Measurements from ENCODE around the gene RFC5. TPM values are rescaled to one million over a fixed set of nuclear protein-coding genes. Genes with fewer than 3 reads are reported as not detected.
"Not testable (repeated sequence)": the region's sequence is repeated elsewhere in the genome, so short reads cannot be mapped to it uniquely, and the experiment has no call there.

RFC5 gene
- polyA plus RNA-seq, 3 donors, result 35.7 to 40.8 (median 37.6) TPM

- DNase-seq (ENCODE audit: extremely low read depth in 1 of 11, low read depth in 9 of 11, low spot score in 4 of 11), result no peak
Observed at GRCh38 chr12:117998719-117999118, 17.8 kb upstream of the RFC5 start.

GRCh38 chr12:117999806-118000205, 16.7 kb upstream of the RFC5 start:
- not testable (repeated sequence) for DNase-seq (ENCODE audit: extremely low read depth in 1 of 11, low read depth in 9 of 11, low spot score in 4 of 11)

GRCh38 chr12:118010903-118011302, 5.6 kb upstream of the RFC5 start:
- DNase-seq (ENCODE audit: extremely low read depth in 1 of 11, low read depth in 9 of 11, low spot score in 4 of 11), result no peak

- no peak for DNase-seq (ENCODE audit: extremely low read depth in 1 of 11, low read depth in 9 of 11, low spot score in 4 of 11)
Observed at GRCh38 chr12:118011377-118011776, 5.1 kb upstream of the RFC5 start.

GRCh38 chr12:118011961-118012360, 4.5 kb upstream of the RFC5 start:
- no peak for DNase-seq (ENCODE audit: extremely low read depth in 1 of 11, low read depth in 9 of 11, low spot score in 4 of 11)

GRCh38 chr12:118013283-118013682, 3.2 kb upstream of the RFC5 start:
- no peak for DNase-seq (ENCODE audit: extremely low read depth in 1 of 11, low read depth in 9 of 11, low spot score in 4 of 11)

- no peak for DNase-seq (ENCODE audit: extremely low read depth in 1 of 11, low read depth in 9 of 11, low spot score in 4 of 11)
Observed at GRCh38 chr12:118015306-118015705, 1.2 kb upstream of the RFC5 start.

GRCh38 chr12:118015944-118016343, 559 bp upstream of the RFC5 start:
- no peak for DNase-seq (ENCODE audit: extremely low read depth in 1 of 11, low read depth in 9 of 11, low spot score in 4 of 11)

- DNase-seq (ENCODE audit: extremely low read depth in 1 of 11, low read depth in 9 of 11, low spot score in 4 of 11), result no peak
Observed at GRCh38 chr12:118017926-118018325, 1.4 kb downstream of the RFC5 start.

GRCh38 chr12:118020036-118020435, 3.5 kb downstream of the RFC5 start:
- DNase-seq (ENCODE audit: extremely low read depth in 1 of 11, low read depth in 9 of 11, low spot score in 4 of 11), result no peak

GRCh38 chr12:118022097-118022727, 5.7 kb downstream of the RFC5 start:
- not testable (repeated sequence) for DNase-seq (ENCODE audit: extremely low read depth in 1 of 11, low read depth in 9 of 11, low spot score in 4 of 11)

GRCh38 chr12:118022728-118023109, 6.2 kb downstream of the RFC5 start:
- DNase-seq (ENCODE audit: extremely low read depth in 1 of 11, low read depth in 9 of 11, low spot score in 4 of 11), result no peak

- DNase-seq (ENCODE audit: extremely low read depth in 1 of 11, low read depth in 9 of 11, low spot score in 4 of 11), result no peak
Observed at GRCh38 chr12:118023301-118023860, 6.9 kb downstream of the RFC5 start.

GRCh38 chr12:118025168-118025567, 8.7 kb downstream of the RFC5 start:
- no peak for DNase-seq (ENCODE audit: extremely low read depth in 1 of 11, low read depth in 9 of 11, low spot score in 4 of 11)

GRCh38 chr12:118029166-118029565, 12.7 kb downstream of the RFC5 start:
- no peak for DNase-seq (ENCODE audit: extremely low read depth in 1 of 11, low read depth in 9 of 11, low spot score in 4 of 11)

GRCh38 chr12:118032188-118032587, 15.7 kb downstream of the RFC5 start:
- no peak for DNase-seq (ENCODE audit: extremely low read depth in 1 of 11, low read depth in 9 of 11, low spot score in 4 of 11)

GRCh38 chr12:118033323-118033722, 16.8 kb downstream of the RFC5 start:
- no peak for DNase-seq (ENCODE audit: extremely low read depth in 1 of 11, low read depth in 9 of 11, low spot score in 4 of 11)

- DNase-seq (ENCODE audit: extremely low read depth in 1 of 11, low read depth in 9 of 11, low spot score in 4 of 11), result no peak
Observed at GRCh38 chr12:118033902-118034301, 17.4 kb downstream of the RFC5 start.

- peak in 1 of 11 donors; percentile 11 for DNase-seq (ENCODE audit: extremely low read depth in 1 of 11, low read depth in 9 of 11, low spot score in 4 of 11)
Observed at GRCh38 chr12:118034429-118035189, 18.1 kb downstream of the RFC5 start.

GRCh38 chr12:118035190-118036041, 18.9 kb downstream of the RFC5 start:
- DNase-seq (ENCODE audit: extremely low read depth in 1 of 11, low read depth in 9 of 11, low spot score in 4 of 11), result no peak
